A204.1 (cell line): ENCODE data around the gene ADISSP.

Experiments used
- FAIRE-seq: peaks from 2 replicates; lab custom pipeline; 2012; peaks lifted over from hg19 to GRCh38; lab: Jason Lieb, UNC

The ADISSP gene

DNA sequence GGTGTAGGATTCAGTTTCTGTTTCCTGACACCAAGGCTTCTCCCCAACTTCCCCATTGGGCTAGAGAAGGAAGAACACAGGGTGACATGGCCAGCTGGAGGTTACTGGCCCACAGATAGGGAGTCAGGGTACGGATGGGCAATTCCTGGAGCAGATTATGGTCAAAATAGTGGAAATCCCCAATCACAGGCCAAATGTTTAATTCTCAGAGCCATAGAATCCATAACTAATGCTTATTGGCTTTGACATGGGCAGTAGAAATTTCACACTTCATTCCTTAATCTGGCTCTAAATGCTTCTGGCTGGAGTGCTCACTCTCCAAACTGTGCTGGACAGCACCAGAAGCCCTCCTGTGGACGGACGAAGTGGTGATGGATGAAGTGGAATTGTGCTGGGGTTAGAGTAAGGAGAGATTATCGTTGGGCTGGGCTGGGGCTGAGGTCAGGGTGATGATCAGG is 56.0 kb downstream of the ADISSP start:
- no peak for FAIRE-seq

DNA sequence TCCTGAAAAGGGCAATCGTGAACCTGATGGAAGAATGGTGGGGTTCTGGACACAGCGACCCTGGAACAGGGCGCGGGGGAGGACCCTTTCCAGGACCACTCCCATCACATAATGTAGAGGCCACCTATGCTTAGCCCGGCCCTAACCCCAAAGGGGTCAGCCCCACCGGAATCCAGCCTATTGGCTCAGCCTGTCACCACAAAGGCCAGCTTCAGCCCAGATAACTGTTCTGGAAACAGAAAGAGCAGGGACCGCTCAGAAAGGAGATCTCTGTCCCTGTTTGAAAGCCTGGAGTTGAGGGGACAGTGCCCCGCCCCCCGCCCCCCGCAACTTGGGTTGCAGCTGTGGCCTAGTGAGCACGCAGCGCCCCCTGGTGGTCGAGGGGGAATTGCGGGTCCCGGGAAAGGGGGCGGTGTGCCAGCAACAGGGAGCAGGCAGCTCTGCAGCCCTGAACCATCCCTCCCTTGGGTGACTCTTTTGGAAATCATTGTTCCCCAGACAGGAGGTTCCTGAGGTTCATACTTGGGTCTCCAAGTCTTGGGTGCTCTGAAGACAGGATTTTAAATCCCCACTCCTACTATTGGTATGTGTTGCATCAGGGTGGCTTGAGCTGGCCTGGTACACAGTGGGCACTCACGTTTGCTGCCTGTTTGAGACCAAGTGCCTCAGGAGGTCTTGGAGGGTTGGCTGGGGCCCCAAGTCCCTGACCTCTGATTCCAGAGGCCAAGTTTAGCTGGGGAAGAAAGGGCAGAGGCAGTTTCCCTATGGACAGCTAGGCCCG is 56.7 kb downstream of the ADISSP start:
- FAIRE-seq, result no peak

DNA sequence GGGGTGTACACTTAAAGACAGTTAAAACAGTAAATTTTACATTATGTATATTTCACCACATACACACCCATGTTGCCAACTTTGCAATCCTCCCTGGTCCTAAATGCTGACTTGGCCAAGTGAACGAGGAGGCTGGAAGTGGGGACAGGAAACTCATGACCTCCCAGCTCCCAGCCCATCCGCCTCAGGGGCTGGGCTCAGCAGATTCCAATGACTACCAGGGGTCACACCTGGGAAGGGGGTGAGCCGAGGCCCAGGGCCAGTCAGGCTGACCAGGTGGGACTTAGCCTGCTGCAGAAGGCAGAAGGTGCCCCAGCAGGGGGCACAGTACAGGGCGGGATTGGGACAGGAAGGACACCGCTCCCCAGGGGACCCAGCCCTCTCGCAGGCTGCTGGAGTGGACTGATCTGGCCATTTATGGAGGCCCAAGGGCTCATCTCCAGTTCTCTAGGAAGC is 57.5 kb downstream of the ADISSP start:
- no peak for FAIRE-seq

DNA sequence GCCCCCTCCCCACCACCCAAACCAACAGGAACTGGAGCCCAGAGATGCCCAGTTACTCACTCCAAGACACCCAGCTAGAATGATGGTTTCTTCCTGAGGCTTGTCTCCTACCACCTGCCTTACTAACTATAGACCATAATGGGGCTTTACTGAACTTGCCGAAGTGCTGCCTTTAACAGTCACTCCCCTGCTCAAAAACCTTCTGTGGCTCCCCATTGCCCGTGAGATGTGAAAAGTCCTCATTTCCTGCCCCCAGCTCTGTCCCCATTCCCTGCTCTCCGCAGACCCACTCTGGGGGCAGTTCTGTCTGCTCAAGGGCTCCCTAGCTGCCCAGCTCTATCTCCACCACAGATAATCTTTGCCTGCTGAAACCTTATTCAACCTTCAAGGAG is 60.0 kb downstream of the ADISSP start:
- FAIRE-seq, result no peak

DNA sequence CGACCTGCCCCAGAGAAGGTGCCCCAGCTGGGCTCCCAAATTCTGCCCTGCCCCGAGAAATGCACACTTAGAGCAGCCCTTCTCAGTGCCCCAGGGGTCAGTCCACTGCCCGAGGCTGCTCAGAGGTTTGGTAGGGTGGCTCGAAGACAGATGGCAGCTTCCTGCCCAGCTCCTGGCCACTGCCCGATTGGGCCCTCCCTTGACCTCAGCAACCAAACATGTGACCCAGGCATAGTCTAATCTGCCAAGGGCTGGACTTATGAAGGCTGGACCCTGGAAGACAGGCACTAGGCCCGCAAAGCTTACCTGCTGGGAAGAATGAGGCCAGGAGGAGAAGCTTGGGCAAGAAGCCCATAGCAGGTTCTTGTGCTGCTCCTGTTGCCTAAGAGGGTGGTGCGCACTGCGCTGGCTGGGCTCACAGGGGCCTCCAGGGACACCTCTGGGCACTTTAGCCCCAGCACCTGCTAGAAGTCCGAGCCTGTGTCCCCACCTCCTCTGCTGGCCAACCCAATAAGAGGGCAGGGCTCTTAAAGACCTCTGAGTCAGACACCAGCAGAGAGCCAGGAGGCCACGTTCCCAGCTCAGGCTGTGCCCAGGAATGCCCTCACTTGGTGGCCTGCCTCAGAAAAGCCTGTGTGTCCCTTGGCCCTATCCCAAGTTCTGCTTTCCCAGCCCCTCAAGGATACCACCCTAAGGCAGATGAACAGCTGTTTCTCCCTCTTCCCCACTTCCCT is 60.6 kb downstream of the ADISSP start:
- no peak for FAIRE-seq

DNA sequence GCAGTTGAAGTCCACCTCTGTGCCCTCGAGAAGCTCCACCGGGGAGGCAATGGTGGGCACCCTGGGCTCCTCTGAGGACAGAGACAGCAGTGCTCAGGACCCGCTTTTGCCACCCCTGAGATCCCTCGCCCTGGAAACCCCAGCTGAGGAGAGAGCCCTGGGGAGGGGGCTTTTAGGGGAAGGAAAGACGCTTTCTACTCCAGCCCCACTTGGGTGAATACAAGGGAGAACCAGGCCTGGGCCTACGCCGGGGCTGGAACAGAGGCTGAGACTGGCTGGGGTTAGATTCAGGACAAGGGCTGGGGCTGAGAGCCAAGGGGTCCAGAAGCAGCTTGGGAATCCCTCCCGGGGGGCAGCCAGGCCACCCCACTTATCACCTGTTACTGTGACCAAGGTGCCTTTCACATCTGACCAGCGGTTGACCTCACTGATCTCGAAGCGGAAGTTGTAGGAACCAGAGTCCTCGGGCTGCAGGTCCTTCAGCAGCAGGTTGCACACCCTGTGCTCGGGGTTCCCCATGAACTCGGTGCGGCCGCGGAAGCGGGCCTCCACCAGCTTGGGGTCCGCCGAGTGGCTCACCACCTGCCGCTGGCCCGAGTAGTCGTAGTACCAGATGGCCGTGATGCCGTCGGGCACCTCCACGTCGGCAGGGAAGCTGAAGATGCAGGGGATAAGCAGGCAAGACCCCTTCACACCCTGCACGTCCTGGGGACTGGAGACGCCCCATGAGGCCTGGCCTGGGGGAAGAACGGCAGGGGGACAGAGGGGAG is 61.4 kb downstream of the ADISSP start:
- no peak for FAIRE-seq

DNA sequence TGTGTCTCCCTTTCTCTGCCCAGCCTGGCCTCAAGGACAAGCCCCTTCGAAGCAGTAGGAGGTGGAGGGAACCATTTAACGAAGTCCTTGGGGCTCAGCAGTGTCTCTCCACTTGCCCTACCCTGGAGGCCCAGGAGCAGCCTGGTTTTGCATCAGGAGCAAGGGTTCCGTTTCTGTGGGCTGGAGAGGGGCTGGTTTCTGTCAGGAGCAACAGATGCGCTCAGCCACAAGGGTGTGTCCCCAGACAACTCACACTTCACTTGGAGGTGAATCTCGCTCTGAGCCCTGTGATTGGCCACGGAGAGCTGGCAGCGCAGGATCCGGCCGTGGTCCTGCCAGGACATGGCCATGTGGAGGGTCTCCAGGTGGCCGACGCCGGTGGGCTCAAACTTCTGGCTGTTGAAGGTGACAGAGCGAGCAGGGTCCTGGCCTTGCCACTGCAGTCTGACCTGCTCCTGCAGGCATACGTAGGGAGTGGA is 62.0 kb downstream of the ADISSP start:
- FAIRE-seq, result no peak

DNA sequence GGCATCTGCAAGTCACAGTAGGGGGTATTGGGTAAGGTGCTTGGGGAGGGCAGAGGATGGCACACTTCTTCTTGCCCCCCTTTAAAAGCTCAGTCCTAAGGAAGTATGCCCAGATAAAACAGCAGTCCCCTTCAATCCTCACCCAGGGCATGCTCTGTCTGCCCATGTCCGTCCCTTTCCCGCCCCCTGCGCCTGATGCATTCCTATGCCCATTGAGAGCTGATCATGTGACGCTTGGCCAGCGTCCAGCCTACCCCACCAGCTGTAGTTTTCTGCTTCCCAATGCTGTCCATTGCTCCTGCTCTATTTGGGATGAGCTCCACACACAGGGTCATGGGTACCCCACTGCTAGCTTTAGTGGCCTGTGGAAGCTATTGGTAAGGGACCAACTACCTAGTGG is 63.5 kb downstream of the ADISSP start:
- no peak for FAIRE-seq
